K562 (cell line): ENCODE measurements around the gene P3H4. TPM values are rescaled to one million over a fixed set of nuclear protein-coding genes. Genes with fewer than 3 reads are reported as not detected.
"Not testable (repeated sequence)": the region's sequence is repeated elsewhere in the genome, so short reads cannot be mapped to it uniquely, and the experiment has no call there.

Experiments used
- ATAC-seq: fragments of 200-7000 bp; cut with Tn5 transposase; 3 replicates; pipeline ENCODE4 v1.9.1; 2020; ENCODE audit warnings: moderate library complexity
- BruUV-seq: library from RNA; stranded (reverse); fragments of 400-500 nt; replicated peaks from 2 replicates; lab custom pipeline; 2021; lab: Mats Ljungman, UMichigan
- CTCF ChIA-PET: fragments of 300-600 bp; formaldehyde crosslinking; extraction: SDS; loops from one replicate; lab custom pipeline; 2021; ENCODE audit warnings: low intra/inter-chr PET ratio; lab: Yijun Ruan, JAX
- POLR2A ChIA-PET: fragments of 300-600, 350-650 bp; sonication (Branson Sonifier 250); formaldehyde crosslinking; extraction: SDS; loops from one replicate; lab custom pipeline; 2021; ENCODE audit warnings: antibody characterized with exemption, inconsistent platforms; lab: Yijun Ruan, JAX
- DNase-seq, 4 experiments: peaks; one replicate each; pipeline versions ENCODE4 v3.0.0 to v3.0.0-alpha.2; 2011 to 2018; ENCODE audit warnings: low spot score in 3 of 4, mixed read lengths in 3 of 4; ENCODE audit errors: extremely low read depth in 1 of 4
- FAIRE-seq: peaks from 2 replicates; lab custom pipeline; 2011; peaks lifted over from hg19 to GRCh38; lab: Jason Lieb, UNC
- H2AFZ ChIP-seq: 2 replicates; pipeline ENCODE4 v1.6.0; 2011; ENCODE audit warnings: low read depth, low read length, control low read depth, inconsistent platforms
- H3K27ac ChIP-seq: fragments of 200-600 bp; 3 replicates; pipeline ENCODE4 v1.8.0; 2011; ENCODE audit warnings: low read depth, mild to moderate bottlenecking, control low read depth, inconsistent platforms, low read length, moderate library complexity, mixed read lengths; ENCODE audit errors: extremely low read depth
- H3K27me3 ChIP-seq, 2 experiments: fragments of 300-600 bp in 1 of 2; 2 replicates in 1 of 2; 3 replicates in 1 of 2; pipeline versions ENCODE4 v1.6.0 to v1.8.0; 2011; ENCODE audit warnings: inconsistent platforms in 2 of 2, low read length in 2 of 2, mild to moderate bottlenecking in 1 of 2, mixed read lengths in 1 of 2, moderate library complexity in 1 of 2; ENCODE audit not compliant: control insufficient read depth in 2 of 2, insufficient read depth in 2 of 2
- H3K36me3 ChIP-seq: fragments of 300-600 bp; 3 replicates; pipeline ENCODE4 v1.8.0; 2011; ENCODE audit warnings: mild to moderate bottlenecking, low read length, inconsistent platforms; ENCODE audit not compliant: control insufficient read depth, insufficient read depth
- H3K4me1 ChIP-seq, 2 experiments: fragments of 200-600 bp in 1 of 2; replicated peaks in 1 of 2; 2 replicates in 1 of 2; 3 replicates in 1 of 2; pipeline versions ENCODE4 v1.5.1 to v1.8.0; 2011; ENCODE audit warnings: inconsistent platforms in 2 of 2, low read length in 2 of 2, mild to moderate bottlenecking in 1 of 2, mixed read lengths in 1 of 2, moderate library complexity in 1 of 2; ENCODE audit not compliant: control insufficient read depth in 2 of 2, insufficient read depth in 2 of 2
- H3K4me2 ChIP-seq: 2 replicates; pipeline ENCODE4 v1.6.1; 2011; ENCODE audit warnings: low read length, control low read depth, inconsistent platforms, mixed read lengths; ENCODE audit not compliant: insufficient read depth
- H3K4me3 ChIP-seq: fragments of 200-600 bp; sonication (generic), shearing (Covaris generic); 2 replicates; pipeline ENCODE4 v1.5.1; 2016; ENCODE audit warnings: control low read depth, inconsistent platforms
- H3K79me2 ChIP-seq: fragments of 200-600 bp; 3 replicates; pipeline ENCODE4 v1.8.0; 2011; ENCODE audit warnings: low read length, inconsistent platforms; ENCODE audit not compliant: control insufficient read depth, insufficient read depth
- H3K9ac ChIP-seq, 2 experiments: 2 replicates each; pipeline versions ENCODE4 v1.6.0 to v1.6.1; 2011; ENCODE audit warnings: low read depth in 2 of 2, low read length in 2 of 2, control low read depth in 1 of 2, inconsistent platforms in 1 of 2, mild to moderate bottlenecking in 1 of 2, mixed read lengths in 1 of 2; ENCODE audit not compliant: insufficient read depth in 1 of 2
- H3K9me1 ChIP-seq: one replicate; pipeline ENCODE4 v1.6.0; 2011; ENCODE audit warnings: inconsistent platforms, mild to moderate bottlenecking, low read length, moderate library complexity; ENCODE audit not compliant: control insufficient read depth, insufficient read depth
- H3K9me3 ChIP-seq: replicated peaks from 2 replicates; pipeline ENCODE4 v1.5.1; 2011; ENCODE audit warnings: low read depth, low read length, inconsistent platforms; ENCODE audit not compliant: control insufficient read depth, insufficient read depth
- H4K20me1 ChIP-seq: replicated peaks from 2 replicates; pipeline ENCODE4 v1.6.1; 2011; ENCODE audit warnings: low read length, inconsistent platforms, mixed read lengths; ENCODE audit not compliant: control insufficient read depth, insufficient read depth
- MAFG ChIP-seq: fragments of 450-650 bp; conservative IDR thresholded peaks from 2 replicates; pipeline ENCODE4 v1.6.1; 2016; ENCODE audit warnings: missing genetic modification characterization, missing compliant biosample characterization
- NFIX ChIP-seq: fragments of 250-450 bp; sonication (Bioruptor Pico); IDR thresholded peaks from 2 replicates; pipeline ENCODE4 v1.4.0; 2020; ENCODE audit warnings: low read depth, mild to moderate bottlenecking, moderate library complexity
- RBFOX2 ChIP-seq: fragments of 200-400 bp; formaldehyde crosslinking; IDR thresholded peaks from 2 replicates; pipeline ENCODE4 v1.6.1; 2017; ENCODE audit warnings: low read depth, mild to moderate bottlenecking, low read length, moderate library complexity
- WGBS: fragments of 100-300 bp; shearing (Covaris generic); methylation state at CpG from one replicate; pipeline ENCODE4 v1.1.6; 2016; ENCODE audit warnings: low coverage, mixed read lengths; ENCODE audit not compliant: insufficient coverage; ENCODE audit errors: missing lambda C conversion rate; 5-methylcytosine and 5-hydroxymethylcytosine counted together
- in situ Hi-C: fragments of 300-500 bp; cut with MboI; formaldehyde crosslinking; loops from 4 replicates; pipeline ENCODE4 v1.15.0; 2018; ENCODE audit warnings: inconsistent platforms, mixed read lengths
- intact Hi-C: fragments of 100-400 bp; cut with micrococcal nuclease; formaldehyde crosslinking; loops from 2 replicates; pipeline ENCODE4 v1.14.2; 2022
- polyA plus RNA-seq, 8 experiments: library from polyadenylated mRNA; depleted of rRNA in 4 of 8; stranded (reverse) in 5 of 8; unstranded in 3 of 8; fragments of >200 nt; fragmentation: Nextera tagmentation in 2 of 8; fragmentation: Illumina TruSeq in 1 of 8; extraction: Ambion mirVana in 2 of 8; extraction: Trizol in 1 of 8; gene quantifications; 2 replicates each; pipeline versions ENCODE4 v1.2.1 to v1.2.3, GENCODE V29; 2011 to 2014; ENCODE audit warnings: inconsistent platforms in 1 of 8, missing spikeins in 1 of 8
- total RNA-seq, 7 experiments: library from RNA; depleted of rRNA in 6 of 7; stranded (reverse); fragments of >200 nt in 6 of 7; fragmentation: Illumina TruSeq in 2 of 7; extraction: Trizol in 2 of 7; gene quantifications; 2 replicates each; pipeline versions ENCODE4 v1.2.1 to v1.2.3, GENCODE V29; 2011 to 2021; ENCODE audit warnings: low replicate concordance in 1 of 7
- TF ChIP-seq, protein P1 (sequence below): fragments of 200-800 bp; sonication (Bioruptor generic); IDR thresholded peaks from 2 replicates; pipeline ENCODE4 v1.6.1; 2017; ENCODE audit warnings: missing genetic modification characterization, missing compliant biosample characterization

P3H4 gene
- total and polyA plus RNA-seq, 9 of the 15 experiments (the other 6 are each of a cell fraction or from before 2014, with no cell fraction given), result 0.10 to 3.7 (median 1.0) TPM

DNA sequence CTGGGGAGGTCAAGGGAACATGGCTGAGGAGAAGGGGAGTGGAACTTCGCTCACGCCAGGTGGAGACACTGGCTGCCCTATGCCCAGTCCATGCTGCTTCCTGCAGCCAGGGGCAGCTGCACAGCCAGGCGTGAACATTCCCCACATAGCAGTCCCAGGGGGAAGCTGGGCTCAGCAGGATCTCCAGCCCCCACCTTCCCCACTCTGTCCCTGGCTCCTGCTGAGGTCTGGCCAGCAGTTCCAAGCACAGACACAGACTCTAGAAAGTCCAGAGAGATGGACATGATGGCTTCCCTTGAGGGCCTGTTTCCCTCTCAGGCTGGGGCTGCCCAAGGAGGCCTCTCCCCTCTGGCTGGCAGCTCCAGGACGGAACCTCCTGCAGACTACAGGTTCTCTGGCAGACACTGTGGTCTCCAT lies 34.6 kb downstream of the P3H4 start:
- FAIRE-seq (no peak), ATAC-seq (no peak), DNase-seq (no peak)
- Histone ChIP-seq H2AFZ (no peak overlapping the region), H3K27ac (no peak overlapping the region), H3K4me3 (no peak overlapping the region), H3K4me1 (peaks cover 10 to 33% of the 10 kb centered on the region in 2 experiments), H3K9me1 (peaks cover 3% of the 10 kb centered on the region), H3K9me3 (no peaks in the 10 kb centered on the region), H3K79me2 (peaks cover 70% of the 10 kb centered on the region), H4K20me1 (peaks cover 14% of the 10 kb centered on the region), H3K9ac (peak overlapping the region in 1 of 2 experiments; percentile 76; a peak in 2 of 4 replicates), H3K27me3 (no peaks in the 10 kb centered on the region), H3K36me3 (peaks cover 51% of the 10 kb centered on the region; the same call in 2 of the 3 replicates), H3K4me2 (no peak overlapping the region)
- intact Hi-C loops, result no loop called here
- TF ChIP-seq MAFG (tag) (no peak), RBFOX2 (0 out of 2 replicates have a peak, but pooled peaks have one; percentile 17), NFIX (CRISPR knock-in tag) (no peak)
- TF ChIP-seq, protein P1, sequence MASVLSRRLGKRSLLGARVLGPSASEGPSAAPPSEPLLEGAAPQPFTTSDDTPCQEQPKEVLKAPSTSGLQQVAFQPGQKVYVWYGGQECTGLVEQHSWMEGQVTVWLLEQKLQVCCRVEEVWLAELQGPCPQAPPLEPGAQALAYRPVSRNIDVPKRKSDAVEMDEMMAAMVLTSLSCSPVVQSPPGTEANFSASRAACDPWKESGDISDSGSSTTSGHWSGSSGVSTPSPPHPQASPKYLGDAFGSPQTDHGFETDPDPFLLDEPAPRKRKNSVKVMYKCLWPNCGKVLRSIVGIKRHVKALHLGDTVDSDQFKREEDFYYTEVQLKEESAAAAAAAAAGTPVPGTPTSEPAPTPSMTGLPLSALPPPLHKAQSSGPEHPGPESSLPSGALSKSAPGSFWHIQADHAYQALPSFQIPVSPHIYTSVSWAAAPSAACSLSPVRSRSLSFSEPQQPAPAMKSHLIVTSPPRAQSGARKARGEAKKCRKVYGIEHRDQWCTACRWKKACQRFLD (CRISPR knock-in tag), result no peak
- no TSS peak for BruUV-seq
- ChIA-PET CTCF (no interaction called here), POLR2A (interaction anchor here (0.6 to 1.9 kb wide), 5 partner anchors 8 to 154 kb away, joined by 3 to 11 read pairs (median 4); partner anchors contain the start of genes JUP and ODAD4)
- in situ Hi-C loops, result no loop called here
- 92% methylated on average over 4 of the region's 4 CpGs for WGBS

DNA sequence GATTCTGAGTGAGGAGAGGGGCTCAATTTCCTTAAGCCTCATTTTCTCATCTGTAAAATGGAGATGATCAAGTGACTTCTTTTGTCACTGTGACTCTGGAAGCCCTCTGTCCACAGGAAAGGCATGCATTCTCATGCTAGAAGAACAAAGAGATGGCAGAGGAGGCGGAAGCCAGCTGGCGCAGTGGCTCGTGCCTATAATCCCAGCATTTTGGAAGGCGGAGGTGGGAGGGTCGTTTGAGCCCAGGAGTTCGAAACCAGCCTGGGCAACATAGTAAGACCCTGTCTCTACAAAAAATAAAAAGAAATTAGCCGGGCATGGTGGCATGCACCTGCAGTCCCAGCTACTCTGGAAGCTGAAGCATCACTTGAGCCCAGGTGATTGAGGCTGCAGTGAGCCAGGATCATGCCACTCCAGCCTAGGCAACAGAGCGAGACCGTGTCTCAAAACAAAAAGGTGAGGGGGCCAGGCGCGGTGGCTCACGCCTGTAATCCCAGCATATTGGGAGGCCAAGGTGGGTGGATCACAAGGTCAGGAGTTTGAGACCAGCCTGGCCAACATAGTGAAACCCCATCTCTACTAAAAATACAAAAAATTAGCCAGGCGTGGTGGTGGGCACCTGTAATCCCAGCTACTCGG lies 35.4 kb downstream of the P3H4 start:
- Histone ChIP-seq H3K36me3 (peaks cover 51% of the 10 kb centered on the region; the same call in 2 of the 3 replicates), H3K4me1 (peaks cover 2 to 32% of the 10 kb centered on the region in 2 experiments; a peak in 4 of 5 replicates), H3K79me2 (peaks cover 62% of the 10 kb centered on the region), H3K9ac (0 out of 4 replicates have a peak overlapping the region, but pooled peaks of 1 of the 2 experiments have one; percentile 14)
- BruUV-seq, CTCF ChIA-PET, H3K4me2 ChIP-seq, in situ Hi-C loops, H2AFZ ChIP-seq, intact Hi-C loops, DNase-seq, H3K27ac ChIP-seq, H3K27me3 ChIP-seq, ATAC-seq, H3K9me1 ChIP-seq, FAIRE-seq, H4K20me1 ChIP-seq, H3K4me3 ChIP-seq, H3K9me3 ChIP-seq: not testable (repeated sequence)
- POLR2A ChIA-PET, result interaction anchor here (0.6 to 0.8 kb wide), 3 partner anchors 12 to 22 kb away, joined by 3 to 4 read pairs (median 3); no protein-coding TSS in a partner anchor
- WGBS, result 94% methylated on average over 13 of the region's 14 CpGs
